Prostate gland (tissue), 2 donors: ENCODE measurements around the gene POMC. TPM values are rescaled to one million over a fixed set of nuclear protein-coding genes. Genes with fewer than 3 reads are reported as not detected.
A peak's percentile ranks its signal among the peaks of the same experiment; 100 is the strongest.

Experiments
- DNase-seq: peaks from one replicate; pipeline ENCODE4 v3.0.0-alpha.2; 2019; ENCODE audit warnings: low spot score
- H3K27ac ChIP-seq, 2 donors: fragments of 200-600 bp; sonication (generic); 2 replicates each; pipeline ENCODE4 v1.5.1; 2017 to 2019
- H3K27me3 ChIP-seq: fragments of 200-600 bp; sonication (generic); replicated peaks from 2 replicates; pipeline ENCODE4 v1.5.1; 2019; ENCODE audit not compliant: insufficient read depth
- H3K36me3 ChIP-seq, 2 donors: fragments of 200-600 bp; sonication (generic); 1 replicate in 1 of 2; 2 replicates in 1 of 2; pipeline versions ENCODE4 v1.5.1 to v1.8.1; 2017 to 2019
- H3K4me1 ChIP-seq: fragments of 200-600 bp; sonication (generic); replicated peaks from 2 replicates; pipeline ENCODE4 v1.5.1; 2019
- H3K4me3 ChIP-seq, 2 donors: fragments of 200-600 bp; sonication (generic); 2 replicates each; pipeline ENCODE4 v1.5.1; 2017 to 2019
- H3K9me3 ChIP-seq: fragments of 200-600 bp; sonication (generic); 2 replicates; pipeline ENCODE4 v1.5.1; 2017
- CTCF ChIP-seq, 4 experiments: fragments of 200-600 bp in 2 of 4; fragments of 450-650 bp in 2 of 4; sonication (generic) in 2 of 4; IDR thresholded peaks; 1 replicate in 3 of 4; 2 replicates in 1 of 4; pipeline ENCODE4 v1.5.1; 2016 to 2019; ENCODE audit warnings: antibody characterized with exemption in 4 of 4, mild to moderate bottlenecking in 2 of 4, moderate library complexity in 2 of 4
- POLR2A ChIP-seq: fragments of 450-650 bp; IDR thresholded peaks from one replicate; pipeline ENCODE4 v1.6.1; 2016; ENCODE audit warnings: antibody characterized with exemption, mild to moderate bottlenecking
- POLR2AphosphoS5 ChIP-seq: sonication (generic); formaldehyde crosslinking; IDR thresholded peaks from one replicate; pipeline ENCODE4 v1.6.1; 2017; ENCODE audit warnings: antibody characterized with exemption
- WGBS: methylation state at CpG from one replicate; pipeline ENCODE4 v1.1.5; 2018; 5-methylcytosine and 5-hydroxymethylcytosine counted together
- intact Hi-C: fragments of 100-400 bp; cut with DNase I; formaldehyde crosslinking; loops from one replicate; pipeline ENCODE4 v1.14.2; 2022
- total RNA-seq, 2 donors: library from RNA; depleted of rRNA; stranded (reverse); fragments of >200 nt; gene quantifications; one replicate each; pipeline ENCODE4 v1.1.0, GENCODE V29; 2016

POMC gene
- total RNA-seq, 2 donors from 2014 or later = 2.6 to 31.0 TPM

GRCh38 chr2:25194576-25195122, 26.3 kb upstream of the POMC start:
- H3K4me3 ChIP-seq = no peak overlapping the region
- H3K27ac ChIP-seq = no peak overlapping the region
- TF ChIP-seq CTCF (IDR thresholded peaks at IDR 0.05) (no peak), POLR2A (no peak), POLR2AphosphoS5 (no peak)
- peaks cover 5% of the 10 kb centered on the region for H3K4me1 ChIP-seq
- WGBS = 84% methylated on average over 9 of the region's 9 CpGs
- H3K36me3 ChIP-seq = no peaks in the 10 kb centered on the region
- no peak for DNase-seq
- H3K9me3 ChIP-seq = no peaks in the 10 kb centered on the region
- intact Hi-C loops = loop anchor here (10.0 kb wide), 1 partner anchor 220 kb away; the partner anchor contains the start of gene DNAJC27
- H3K27me3 ChIP-seq = no peaks in the 10 kb centered on the region

GRCh38 chr2:25190536-25190935, 22.2 kb upstream of the POMC start:
- Histone ChIP-seq H3K27me3 (no peaks in the 10 kb centered on the region), H3K4me3 (no peak overlapping the region), H3K27ac (no peak overlapping the region), H3K4me1 (no peaks in the 10 kb centered on the region), H3K36me3 (no peaks in the 10 kb centered on the region), H3K9me3 (no peaks in the 10 kb centered on the region)
- DNase-seq = no peak
- 41% methylated on average over 5 of the region's 5 CpGs for WGBS
- intact Hi-C loops = loop anchor here (10.0 kb wide), 1 partner anchor 216 kb away; the partner anchor contains the start of gene DNAJC27
- TF ChIP-seq POLR2AphosphoS5 (no peak), CTCF (IDR thresholded peaks at IDR 0.05) (no peak), POLR2A (no peak)

GRCh38 chr2:25188405-25188804, 20.0 kb upstream of the POMC start:
- intact Hi-C loops = no loop called here
- no peak for DNase-seq
- 91% methylated on average over 4 of the region's 4 CpGs for WGBS
- H3K9me3 ChIP-seq = no peaks in the 10 kb centered on the region
- H3K4me3 ChIP-seq = no peak overlapping the region
- no peaks in the 10 kb centered on the region for H3K4me1 ChIP-seq
- TF ChIP-seq POLR2AphosphoS5 (no peak), POLR2A (no peak)
- no peak overlapping the region for H3K27ac ChIP-seq
- H3K27me3 ChIP-seq = no peaks in the 10 kb centered on the region
- H3K36me3 ChIP-seq = no peaks in the 10 kb centered on the region

GRCh38 chr2:25187729-25188350, 19.5 kb upstream of the POMC start:
- no peak for TF ChIP-seq CTCF (IDR thresholded peaks at IDR 0.05)
- no peak for TF ChIP-seq POLR2AphosphoS5
- TF ChIP-seq POLR2A = no peak
- DNase-seq = no peak

GRCh38 chr2:25184254-25184653, 15.9 kb upstream of the POMC start:
- TF ChIP-seq POLR2A (no peak), CTCF (IDR thresholded peaks at IDR 0.05) (no peak), POLR2AphosphoS5 (peak; percentile 80)
- Histone ChIP-seq H3K4me3 (no peak overlapping the region), H3K9me3 (no peaks in the 10 kb centered on the region), H3K27me3 (no peaks in the 10 kb centered on the region), H3K27ac (no peak overlapping the region), H3K36me3 (no peaks in the 10 kb centered on the region), H3K4me1 (no peaks in the 10 kb centered on the region)
- intact Hi-C loops = no loop called here
- 49% methylated on average over 5 of the region's 5 CpGs for WGBS
- peak; percentile 42 for DNase-seq

More at GRCh38 chr2:25187729-25188350, 19.5 kb upstream of the POMC start:
- intact Hi-C loops = no loop called here
- no peak overlapping the region for H3K4me3 ChIP-seq
- no peaks in the 10 kb centered on the region for H3K9me3 ChIP-seq
- no peaks in the 10 kb centered on the region for H3K27me3 ChIP-seq
- no peak overlapping the region for H3K27ac ChIP-seq
- 80% methylated on average over 11 of the region's 11 CpGs for WGBS
- no peaks in the 10 kb centered on the region for H3K36me3 ChIP-seq
- no peaks in the 10 kb centered on the region for H3K4me1 ChIP-seq
